ENCODE results near the gene TNS3.

TNS3 gene

GRCh38 chr7:47405921-47406800, 175.8 kb downstream of the TNS3 start:
- TF ChIP-seq, protein P1, sequence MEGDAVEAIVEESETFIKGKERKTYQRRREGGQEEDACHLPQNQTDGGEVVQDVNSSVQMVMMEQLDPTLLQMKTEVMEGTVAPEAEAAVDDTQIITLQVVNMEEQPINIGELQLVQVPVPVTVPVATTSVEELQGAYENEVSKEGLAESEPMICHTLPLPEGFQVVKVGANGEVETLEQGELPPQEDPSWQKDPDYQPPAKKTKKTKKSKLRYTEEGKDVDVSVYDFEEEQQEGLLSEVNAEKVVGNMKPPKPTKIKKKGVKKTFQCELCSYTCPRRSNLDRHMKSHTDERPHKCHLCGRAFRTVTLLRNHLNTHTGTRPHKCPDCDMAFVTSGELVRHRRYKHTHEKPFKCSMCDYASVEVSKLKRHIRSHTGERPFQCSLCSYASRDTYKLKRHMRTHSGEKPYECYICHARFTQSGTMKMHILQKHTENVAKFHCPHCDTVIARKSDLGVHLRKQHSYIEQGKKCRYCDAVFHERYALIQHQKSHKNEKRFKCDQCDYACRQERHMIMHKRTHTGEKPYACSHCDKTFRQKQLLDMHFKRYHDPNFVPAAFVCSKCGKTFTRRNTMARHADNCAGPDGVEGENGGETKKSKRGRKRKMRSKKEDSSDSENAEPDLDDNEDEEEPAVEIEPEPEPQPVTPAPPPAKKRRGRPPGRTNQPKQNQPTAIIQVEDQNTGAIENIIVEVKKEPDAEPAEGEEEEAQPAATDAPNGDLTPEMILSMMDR (IDR thresholded peaks at IDR 0.05; ENCODE audit: low read depth, low read length) = no peak
- no peak overlapping the region for H3K4me3 ChIP-seq (ENCODE audit: low read depth, low read length)

- no peak overlapping the region for H3K4me3 ChIP-seq (ENCODE audit: low read depth, low read length)
- TF ChIP-seq, protein P1 (IDR thresholded peaks at IDR 0.05; ENCODE audit: low read depth, low read length) = no peak
These were observed 176.5 kb downstream of the TNS3 start for GRCh38 chr7:47405286-47405904.

- TF ChIP-seq, protein P1 (IDR thresholded peaks at IDR 0.05; ENCODE audit: low read depth, low read length) = no peak
- no peak overlapping the region for H3K4me3 ChIP-seq (ENCODE audit: low read depth, low read length)
These were observed 177.9 kb downstream of the TNS3 start for GRCh38 chr7:47404010-47404409.

DNA sequence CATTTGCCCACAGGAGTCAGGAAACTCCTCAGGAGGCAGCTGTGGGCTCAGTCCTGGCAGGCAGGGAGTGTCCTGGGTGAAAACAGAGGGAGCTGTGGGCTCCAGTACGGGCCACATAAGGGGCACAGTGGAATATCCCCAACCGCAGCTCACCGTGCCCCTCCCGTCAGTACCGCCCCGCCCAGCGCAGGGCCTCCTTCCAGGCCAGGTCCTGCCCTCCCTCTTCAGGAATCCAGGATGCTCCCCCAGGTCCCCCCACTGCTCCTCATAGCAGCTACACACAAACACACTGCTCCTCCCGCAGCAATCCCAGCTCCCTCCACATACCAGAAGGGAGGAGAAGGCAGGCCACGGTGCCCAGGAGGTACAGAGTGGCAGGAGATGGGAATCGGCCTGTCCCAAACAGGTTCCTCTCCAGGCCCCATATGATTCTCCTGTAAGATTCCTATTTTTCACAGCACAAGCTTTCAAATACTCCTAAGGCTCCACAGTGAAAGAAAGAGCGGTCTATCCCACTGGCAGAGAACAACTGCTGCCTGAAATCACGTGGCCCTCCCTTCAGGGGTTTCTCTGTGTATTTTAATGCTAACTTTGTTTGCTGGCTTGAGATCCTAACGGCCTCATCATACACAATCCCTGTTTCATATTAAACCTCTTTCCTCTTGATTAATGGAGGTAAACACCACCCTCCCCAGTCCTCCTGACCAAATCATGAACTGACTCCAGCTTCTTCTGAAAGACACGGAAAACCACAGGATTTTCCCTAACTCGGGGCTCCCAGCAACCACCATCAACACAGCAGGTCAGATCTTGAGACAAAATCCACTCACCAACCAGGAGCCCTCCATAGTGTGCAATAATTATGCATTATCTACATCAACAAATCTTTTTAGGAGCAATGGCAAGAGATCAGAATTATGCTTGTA, 178.7 kb downstream of the TNS3 start:
- no peak overlapping the region for H3K4me3 ChIP-seq (ENCODE audit: low read depth, low read length)
- TF ChIP-seq, protein P1 (IDR thresholded peaks at IDR 0.05; ENCODE audit: low read depth, low read length) = no peak

DNA sequence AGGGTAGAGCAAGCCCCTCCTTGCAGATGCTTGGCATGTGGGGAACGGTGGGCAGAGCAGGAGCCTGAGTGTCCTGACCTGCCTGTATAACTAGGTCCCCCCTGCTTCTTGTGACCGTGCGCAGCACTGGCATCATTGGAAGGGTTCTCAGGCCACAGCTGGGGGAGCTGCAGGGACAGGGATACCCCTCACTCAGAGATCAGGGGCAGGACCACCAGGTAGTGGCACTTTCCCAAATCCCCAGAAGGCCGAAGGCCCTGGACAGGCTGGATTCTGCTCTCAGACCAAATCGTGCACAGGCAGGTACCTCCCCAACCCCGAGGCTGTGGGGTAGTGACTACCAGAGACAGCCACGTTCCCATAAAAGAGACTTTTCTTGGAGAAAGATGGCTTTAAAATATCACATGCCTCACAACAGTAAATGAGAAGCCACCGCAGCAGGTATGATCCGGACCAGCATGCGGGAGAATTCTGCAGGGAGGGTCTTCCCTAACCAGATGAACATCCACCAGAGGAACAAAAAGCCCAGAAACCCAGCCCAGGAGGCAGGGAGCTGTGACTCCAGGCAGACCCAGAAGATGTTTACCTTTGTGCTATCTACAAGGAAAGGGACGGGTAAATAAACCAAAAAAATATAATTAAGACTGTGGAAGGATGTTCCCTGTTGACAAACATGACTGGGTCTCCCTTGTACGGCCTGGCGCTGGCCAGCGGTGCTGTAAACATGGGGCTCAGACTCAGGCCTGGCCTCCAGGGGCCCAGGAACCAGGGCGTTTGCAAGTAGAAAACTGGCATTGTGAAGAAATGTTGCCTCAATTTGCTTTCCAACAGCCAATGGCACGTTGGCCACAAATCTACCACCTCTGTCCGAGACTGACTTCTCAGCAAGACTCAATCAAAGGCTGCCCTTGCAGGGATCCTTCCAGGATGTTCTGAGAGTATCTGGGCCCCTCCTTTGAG, 180.0 kb downstream of the TNS3 start:
- TF ChIP-seq, protein P1 (IDR thresholded peaks at IDR 0.05; ENCODE audit: low read depth, low read length) = no peak
- H3K4me3 ChIP-seq (ENCODE audit: low read depth, low read length) = no peak overlapping the region

DNA sequence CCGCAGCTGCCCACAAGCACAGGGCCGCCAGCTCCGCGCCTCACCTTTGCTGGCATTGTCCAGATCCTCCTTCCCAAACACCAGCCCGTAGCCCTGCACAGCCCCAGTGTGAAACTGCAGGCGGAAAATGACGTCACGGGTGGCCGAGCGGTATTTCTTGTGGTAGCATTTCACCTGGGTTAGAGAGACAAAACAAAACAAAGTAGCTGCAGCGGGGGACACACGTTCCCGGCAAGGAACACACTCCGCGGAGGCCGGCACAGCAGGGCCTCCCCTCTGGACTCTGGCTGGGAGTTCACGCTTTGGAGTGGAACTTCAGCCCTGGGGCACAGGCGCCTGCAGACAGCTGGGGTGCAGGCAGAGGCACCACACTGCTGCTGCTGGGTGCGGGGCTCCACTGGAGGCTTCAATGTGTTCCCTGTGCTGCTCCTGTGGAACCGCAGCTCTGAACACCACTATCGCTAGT, 181.1 kb downstream of the TNS3 start:
- TF ChIP-seq, protein P1 (IDR thresholded peaks at IDR 0.05; ENCODE audit: low read depth, low read length) = no peak
- no peak overlapping the region for H3K4me3 ChIP-seq (ENCODE audit: low read depth, low read length)

Data from WI38 (cell line).